Loucy (cell line): ENCODE measurements around the gene KIRREL1.

Experiments used
- CTCF ChIP-seq: fragments of 200-600 bp; sonication (generic); conservative IDR thresholded peaks from 2 replicates; pipeline ENCODE4 v1.5.1; 2014; ENCODE audit warnings: mild to moderate bottlenecking, antibody characterized with exemption, low read length
- EZH2phosphoT487 ChIP-seq: fragments of 200-600 bp; IDR thresholded peaks from 2 replicates; pipeline ENCODE4 v1.6.1; 2018; ENCODE audit warnings: antibody characterized with exemption, mild to moderate bottlenecking, moderate library complexity, borderline replicate concordance

GRCh38 chr1:158028969-158029368 lies 35.5 kb downstream of the KIRREL1 start:
- no peak for TF ChIP-seq CTCF
- TF ChIP-seq EZH2phosphoT487 = no peak
